Measurements from ENCODE around the gene BUB1. TPM values are rescaled to one million over a fixed set of nuclear protein-coding genes. Genes with fewer than 3 reads are reported as not detected.
"Not testable (repeated sequence)": the region's sequence is repeated elsewhere in the genome, so short reads cannot be mapped to it uniquely, and the experiment has no call there.

Gene BUB1
- total and polyA plus RNA-seq, 9 of the 15 experiments (the other 6 are each of a cell fraction or from before 2014, with no cell fraction given): 73.4 to 247 (median 118) TPM

DNA sequence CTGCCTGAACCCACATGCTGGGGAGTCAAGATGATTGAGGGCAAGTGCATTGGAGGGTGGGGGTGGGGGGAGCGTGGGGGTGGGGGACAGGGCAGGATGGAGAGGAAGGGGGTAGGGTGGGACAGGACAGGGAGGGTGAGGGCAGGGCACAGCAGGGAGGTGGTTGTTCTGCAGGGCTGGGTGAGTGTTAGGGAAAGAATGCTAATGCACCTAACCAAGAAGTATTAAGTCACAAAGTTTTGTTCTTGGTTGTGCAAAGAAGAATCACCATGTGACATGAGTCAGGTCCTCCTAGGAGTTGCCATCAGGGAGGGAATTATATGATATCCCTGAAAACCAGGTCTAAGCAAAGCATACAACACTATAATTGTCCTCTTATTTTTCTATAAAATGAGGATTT is 63.9 kb downstream of the BUB1 start:
- DNase-seq (ENCODE audit: extremely low read depth in 1 of 4, low spot score in 3 of 4); CTCF ChIA-PET (ENCODE audit: low intra/inter-chr PET ratio); H4K20me1 ChIP-seq (replicated peaks; ENCODE audit: control insufficient read depth, insufficient read depth, low read length); H3K9me3 ChIP-seq (replicated peaks; ENCODE audit: control insufficient read depth, insufficient read depth, low read depth, low read length); H3K4me1 ChIP-seq (replicated peaks in 1 of 2; ENCODE audit: control insufficient read depth in 2 of 2, insufficient read depth in 2 of 2, low read length in 2 of 2); BruUV-seq (replicated peaks); POLR2A ChIA-PET; H3K4me2 ChIP-seq (ENCODE audit: insufficient read depth, low read length); H3K36me3 ChIP-seq (ENCODE audit: control insufficient read depth, insufficient read depth, low read length); H2AFZ ChIP-seq (ENCODE audit: low read depth, low read length); H3K9me1 ChIP-seq (ENCODE audit: control insufficient read depth, insufficient read depth, low read length); intact Hi-C loops (cut with micrococcal nuclease); H3K27me3 ChIP-seq (ENCODE audit: control insufficient read depth in 2 of 2, insufficient read depth in 2 of 2, low read length in 2 of 2); in situ Hi-C loops (cut with MboI); H3K4me3 ChIP-seq; H3K9ac ChIP-seq (ENCODE audit: insufficient read depth in 1 of 2, low read depth in 2 of 2, low read length in 2 of 2); FAIRE-seq; H3K79me2 ChIP-seq (ENCODE audit: control insufficient read depth, insufficient read depth, low read length); H3K27ac ChIP-seq (ENCODE audit: extremely low read depth, low read depth, low read length); ATAC-seq: not testable (repeated sequence)
- WGBS (ENCODE audit: insufficient coverage, low coverage, missing lambda C conversion rate): no CpG with 5 or more reads among the region's 1 CpG

DNA sequence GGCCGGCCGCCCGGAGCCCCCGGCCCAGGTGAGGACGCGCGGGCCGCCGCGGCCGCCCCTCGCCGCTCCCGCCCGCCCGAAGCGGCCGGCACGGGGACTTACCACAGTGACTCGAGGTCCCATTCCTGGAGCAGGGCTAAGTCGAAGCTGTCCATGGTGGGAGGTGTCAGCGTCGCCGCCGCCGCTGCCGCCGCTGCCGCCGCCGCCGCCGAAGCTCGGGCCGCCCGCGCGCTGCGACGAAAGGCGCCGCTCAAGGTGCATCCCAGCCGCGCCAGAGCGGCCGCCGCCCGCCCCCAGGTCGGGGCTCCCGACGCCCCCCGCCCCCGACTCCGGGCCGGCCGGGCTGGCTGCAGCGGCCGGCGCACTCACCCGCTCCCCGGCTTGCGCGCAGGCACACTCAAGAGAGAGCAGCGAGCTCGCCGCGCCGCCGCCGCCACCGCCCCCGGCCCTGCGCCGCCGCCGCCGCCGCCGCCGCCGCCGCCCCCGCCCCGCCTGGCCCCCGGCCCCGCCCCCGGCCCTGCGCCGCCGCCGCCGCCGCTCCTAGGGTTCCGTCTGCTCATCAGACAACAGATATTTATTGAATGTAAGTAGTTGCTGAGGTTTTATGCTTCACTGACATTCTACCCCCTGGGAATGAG is 67.1 kb downstream of the BUB1 start:
- in situ Hi-C loops (cut with MboI); DNase-seq (ENCODE audit: extremely low read depth in 1 of 4, low spot score in 3 of 4); H3K9me3 ChIP-seq (replicated peaks; ENCODE audit: control insufficient read depth, insufficient read depth, low read depth, low read length); H3K27ac ChIP-seq (ENCODE audit: extremely low read depth, low read depth, low read length); H3K4me2 ChIP-seq (ENCODE audit: insufficient read depth, low read length); FAIRE-seq; H3K9me1 ChIP-seq (ENCODE audit: control insufficient read depth, insufficient read depth, low read length); CTCF ChIA-PET (ENCODE audit: low intra/inter-chr PET ratio); H3K36me3 ChIP-seq (ENCODE audit: control insufficient read depth, insufficient read depth, low read length); H3K79me2 ChIP-seq (ENCODE audit: control insufficient read depth, insufficient read depth, low read length); intact Hi-C loops (cut with micrococcal nuclease); H3K4me3 ChIP-seq; H3K27me3 ChIP-seq (ENCODE audit: control insufficient read depth in 2 of 2, insufficient read depth in 2 of 2, low read length in 2 of 2); H3K4me1 ChIP-seq (replicated peaks in 1 of 2; ENCODE audit: control insufficient read depth in 2 of 2, insufficient read depth in 2 of 2, low read length in 2 of 2); BruUV-seq (replicated peaks); H2AFZ ChIP-seq (ENCODE audit: low read depth, low read length); H3K9ac ChIP-seq (ENCODE audit: insufficient read depth in 1 of 2, low read depth in 2 of 2, low read length in 2 of 2); H4K20me1 ChIP-seq (replicated peaks; ENCODE audit: control insufficient read depth, insufficient read depth, low read length); POLR2A ChIA-PET: not testable (repeated sequence)
- WGBS (ENCODE audit: insufficient coverage, low coverage, missing lambda C conversion rate): 0% methylated on average over 10 of the region's 94 CpGs
- ATAC-seq: peak; percentile 74

GRCh38 chr2:110609843-110610612 is 67.8 kb downstream of the BUB1 start:
- POLR2A ChIA-PET; CTCF ChIA-PET (ENCODE audit: low intra/inter-chr PET ratio); H3K79me2 ChIP-seq (ENCODE audit: control insufficient read depth, insufficient read depth, low read length); H3K27me3 ChIP-seq (ENCODE audit: control insufficient read depth in 2 of 2, insufficient read depth in 2 of 2, low read length in 2 of 2); H3K9me1 ChIP-seq (ENCODE audit: control insufficient read depth, insufficient read depth, low read length); BruUV-seq (replicated peaks); H3K4me1 ChIP-seq (replicated peaks in 1 of 2; ENCODE audit: control insufficient read depth in 2 of 2, insufficient read depth in 2 of 2, low read length in 2 of 2); H2AFZ ChIP-seq (ENCODE audit: low read depth, low read length); DNase-seq (ENCODE audit: extremely low read depth in 1 of 4, low spot score in 3 of 4); H4K20me1 ChIP-seq (replicated peaks; ENCODE audit: control insufficient read depth, insufficient read depth, low read length); FAIRE-seq; H3K36me3 ChIP-seq (ENCODE audit: control insufficient read depth, insufficient read depth, low read length); intact Hi-C loops (cut with micrococcal nuclease); H3K4me3 ChIP-seq; ATAC-seq; H3K9me3 ChIP-seq (replicated peaks; ENCODE audit: control insufficient read depth, insufficient read depth, low read depth, low read length); H3K27ac ChIP-seq (ENCODE audit: extremely low read depth, low read depth, low read length); H3K4me2 ChIP-seq (ENCODE audit: insufficient read depth, low read length); H3K9ac ChIP-seq (ENCODE audit: insufficient read depth in 1 of 2, low read depth in 2 of 2, low read length in 2 of 2): not testable (repeated sequence)
- in situ Hi-C loops (cut with MboI): loop anchor here (10.0 kb wide), 1 partner anchor 845 kb away; no protein-coding TSS in a partner anchor
- WGBS (ENCODE audit: insufficient coverage, low coverage, missing lambda C conversion rate): 5% methylated on average over 7 of the region's 45 CpGs

Measured in K562 (cell line).